H9 (cell line): ENCODE data around the gene KIF1A. TPM values are rescaled to one million over a fixed set of nuclear protein-coding genes. Genes with fewer than 3 reads are reported as not detected.

Experiments used
- DNase-seq: peaks from one replicate; pipeline ENCODE4 v3.0.0-alpha.2; 2017
- H2AFZ ChIP-seq: one replicate; pipeline ENCODE4 v1.6.1; 2013; ENCODE audit warnings: mild to moderate bottlenecking, low read length, control low read depth, moderate library complexity
- H2AK5ac ChIP-seq: 2 replicates; pipeline ENCODE4 v1.6.1; 2013; ENCODE audit warnings: low read length, control low read depth, mixed read lengths; ENCODE audit not compliant: insufficient read length
- H2BK120ac ChIP-seq: one replicate; pipeline ENCODE4 v1.6.1; 2013; ENCODE audit warnings: low read depth, mild to moderate bottlenecking, low read length, control low read depth, inconsistent platforms; ENCODE audit not compliant: poor library complexity, severe bottlenecking
- H2BK12ac ChIP-seq: 2 replicates; pipeline ENCODE4 v1.6.1; 2013; ENCODE audit warnings: low read length, control low read depth, mixed read lengths, low read depth; ENCODE audit not compliant: insufficient read length
- H2BK15ac ChIP-seq: 2 replicates; pipeline ENCODE4 v1.6.1; 2013; ENCODE audit warnings: low read depth, low read length, control low read depth
- H2BK20ac ChIP-seq: one replicate; pipeline ENCODE4 v1.6.1; 2013; ENCODE audit warnings: low read depth, mild to moderate bottlenecking, low read length, control low read depth, inconsistent platforms; ENCODE audit not compliant: poor library complexity, severe bottlenecking
- H2BK5ac ChIP-seq: 2 replicates; pipeline ENCODE4 v1.6.1; 2013; ENCODE audit warnings: low read length, control low read depth, mixed read lengths; ENCODE audit not compliant: insufficient read length
- H3K14ac ChIP-seq: 2 replicates; pipeline ENCODE4 v1.6.1; 2013; ENCODE audit warnings: low read length, control low read depth; ENCODE audit not compliant: insufficient read depth
- H3K18ac ChIP-seq: 2 replicates; pipeline ENCODE4 v1.6.1; 2013; ENCODE audit warnings: low read depth, mild to moderate bottlenecking, mixed read lengths, low read length, control low read depth; ENCODE audit not compliant: insufficient read length
- H3K23ac ChIP-seq: 2 replicates; pipeline ENCODE4 v1.6.1; 2013; ENCODE audit warnings: low read length, control low read depth, mixed read lengths, low read depth; ENCODE audit not compliant: insufficient read length
- H3K23me2 ChIP-seq: 2 replicates; pipeline ENCODE4 v1.6.1; 2013; ENCODE audit warnings: low read depth, mild to moderate bottlenecking, mixed read lengths, low read length, control low read depth; ENCODE audit not compliant: insufficient read length, poor library complexity, severe bottlenecking
- H3K27ac ChIP-seq: 2 replicates; pipeline ENCODE4 v1.5.1; 2013; ENCODE audit warnings: low read length, control low read depth, mixed read lengths, low read depth; ENCODE audit not compliant: insufficient read length
- H3K27me3 ChIP-seq: 2 replicates; pipeline ENCODE4 v1.6.1; 2013; ENCODE audit warnings: low read length, control low read depth, inconsistent platforms; ENCODE audit not compliant: insufficient read depth
- H3K4ac ChIP-seq: 2 replicates; pipeline ENCODE4 v1.6.1; 2013; ENCODE audit warnings: low read depth, mild to moderate bottlenecking, control low read depth, inconsistent platforms, low read length, moderate library complexity
- H3K4me1 ChIP-seq: 2 replicates; pipeline ENCODE4 v1.6.1; 2013; ENCODE audit warnings: low read length, control low read depth, inconsistent platforms; ENCODE audit not compliant: insufficient read depth
- H3K4me2 ChIP-seq: 2 replicates; pipeline ENCODE4 v1.6.1; 2013; ENCODE audit warnings: low read length, control low read depth, mixed read lengths; ENCODE audit not compliant: insufficient read length, insufficient read depth
- H3K56ac ChIP-seq: 2 replicates; pipeline ENCODE4 v1.6.1; 2013; ENCODE audit warnings: low read depth, mild to moderate bottlenecking, mixed read lengths, low read length, control low read depth; ENCODE audit not compliant: insufficient read length
- H3K79me1 ChIP-seq: 2 replicates; pipeline ENCODE4 v1.6.1; 2013; ENCODE audit warnings: low read depth, mild to moderate bottlenecking, moderate library complexity, low read length, control low read depth, inconsistent platforms; ENCODE audit not compliant: insufficient read depth, poor library complexity, severe bottlenecking
- H3K79me2 ChIP-seq: 2 replicates; pipeline ENCODE4 v1.6.1; 2013; ENCODE audit warnings: low read length, control low read depth, inconsistent platforms; ENCODE audit not compliant: insufficient read depth
- H3K9ac ChIP-seq: 2 replicates; pipeline ENCODE4 v1.6.1; 2013; ENCODE audit warnings: low read length, control low read depth, mixed read lengths; ENCODE audit not compliant: insufficient read length; ENCODE audit errors: extremely low read depth
- H3K9me3 ChIP-seq: one replicate; pipeline ENCODE4 v1.6.1; 2013; ENCODE audit warnings: low read depth, low read length, inconsistent platforms; ENCODE audit not compliant: control insufficient read depth
- H3T11ph ChIP-seq: one replicate; pipeline ENCODE4 v1.6.1; 2013; ENCODE audit warnings: mild to moderate bottlenecking, low read length, control low read depth, inconsistent platforms
- H4K20me1 ChIP-seq: one replicate; pipeline ENCODE4 v1.6.1; 2013; ENCODE audit not compliant: control insufficient read depth, insufficient read length, insufficient read depth
- H4K5ac ChIP-seq: 2 replicates; pipeline ENCODE4 v1.6.1; 2013; ENCODE audit warnings: low read depth, mild to moderate bottlenecking, mixed read lengths, low read length, control low read depth; ENCODE audit not compliant: insufficient read length
- H4K8ac ChIP-seq: replicated peaks from 2 replicates; pipeline ENCODE4 v1.6.1; 2013; ENCODE audit warnings: low read length, control low read depth, mixed read lengths, low read depth; ENCODE audit not compliant: insufficient read length
- H4K91ac ChIP-seq: 2 replicates; pipeline ENCODE4 v1.6.1; 2013; ENCODE audit warnings: low read depth, mild to moderate bottlenecking, moderate library complexity, mixed read lengths, low read length, control low read depth; ENCODE audit not compliant: insufficient read length
- H3K27ac Mint-ChIP-seq, 3 experiments: 2 replicates in 2 of 3; 3 replicates in 1 of 3; pipeline ENCODE4 v1.8.0; 2020 to 2021; ENCODE audit warnings: mixed read lengths in 3 of 3, mild to moderate bottlenecking in 1 of 3, moderate library complexity in 1 of 3
- H3K27me3 Mint-ChIP-seq: 2 replicates; pipeline ENCODE4 v1.8.0; 2021; ENCODE audit warnings: low read depth, mild to moderate bottlenecking, moderate library complexity, mixed read lengths
- H3K36me3 Mint-ChIP-seq, 3 experiments: 2 replicates in 2 of 3; 3 replicates in 1 of 3; pipeline ENCODE4 v1.8.0; 2020 to 2021; ENCODE audit warnings: low read depth in 3 of 3, mixed read lengths in 3 of 3; ENCODE audit not compliant: insufficient read depth in 1 of 3
- H3K4me1 Mint-ChIP-seq, 2 experiments: 2 replicates each; pipeline ENCODE4 v1.8.0; 2020; ENCODE audit warnings: mixed read lengths in 2 of 2
- H3K4me3 Mint-ChIP-seq, 2 experiments: 2 replicates in 1 of 2; 3 replicates in 1 of 2; pipeline ENCODE4 v1.8.0; 2020 to 2021; ENCODE audit warnings: mild to moderate bottlenecking in 2 of 2, mixed read lengths in 2 of 2, moderate library complexity in 1 of 2
- H3K9me3 Mint-ChIP-seq, 2 experiments: 2 replicates in 1 of 2; 3 replicates in 1 of 2; pipeline ENCODE4 v1.8.0; 2020; ENCODE audit warnings: mild to moderate bottlenecking in 2 of 2, mixed read lengths in 2 of 2, moderate library complexity in 1 of 2
- CTCF ChIP-seq: fragments of 200-600 bp; sonication (generic); conservative IDR thresholded peaks from 3 replicates; pipeline ENCODE4 v1.8.0; 2021; ENCODE audit warnings: antibody characterized with exemption, mild to moderate bottlenecking
- WGBS: extraction: QIAGEN DNeasy Blood & Tissue Kit; methylation state at CpG from one replicate; pipeline ENCODE4 v1.1.7; 2013; ENCODE audit warnings: missing lambda C conversion rate, low lambda C conversion rate, mixed read lengths; ENCODE audit not compliant: insufficient read length; ENCODE audit errors: extremely low coverage; 5-methylcytosine and 5-hydroxymethylcytosine counted together
- total RNA-seq: library from RNA; stranded (reverse); gene quantifications from 2 replicates; pipeline ENCODE4 v1.2.1, GENCODE V29; 2021

The KIF1A gene
- total RNA-seq, 1 experiment from 2014 or later, result 204 TPM

GRCh38 chr2:240795454-240795853, 24.6 kb downstream of the KIF1A start:
- H3K18ac ChIP-seq, result no peak overlapping the region
- TF ChIP-seq CTCF, result no peak
- H3K14ac ChIP-seq, result no peak overlapping the region
- no peak overlapping the region for H2BK15ac ChIP-seq
- no peak overlapping the region for H3K4ac ChIP-seq
- no peak overlapping the region for H4K8ac ChIP-seq
- Mint-ChIP-seq H3K27me3 (no peaks in the 10 kb centered on the region), H3K9me3 (no peaks in the 10 kb centered on the region), H3K4me3 (no peak overlapping the region), H3K4me1 (peaks cover 14 to 27% of the 10 kb centered on the region in 2 experiments), H3K36me3 (peaks cover 25 to 53% (median 50%) of the 10 kb centered on the region in 3 experiments; a peak in 6 of 7 replicates), H3K27ac (no peak overlapping the region)
- no CpG with 5 or more reads among the region's 11 CpGs for WGBS
- no peaks in the 10 kb centered on the region for H3K27me3 ChIP-seq
- H3K4me1 ChIP-seq, result no peaks in the 10 kb centered on the region
- no peak overlapping the region for H3K4me2 ChIP-seq
- H2AFZ ChIP-seq, result no peak overlapping the region
- no peak overlapping the region for H2BK12ac ChIP-seq
- no peak overlapping the region for H4K5ac ChIP-seq
- no peaks in the 10 kb centered on the region for H3K9me3 ChIP-seq
- H3K79me1 ChIP-seq, result peaks cover 20% of the 10 kb centered on the region
- H3K23ac ChIP-seq, result no peak overlapping the region
- H3K23me2 ChIP-seq, result no peaks in the 10 kb centered on the region
- no peak overlapping the region for H2BK5ac ChIP-seq
- no peak overlapping the region for H3K27ac ChIP-seq
- H3T11ph ChIP-seq, result no peak overlapping the region
- peaks cover 16% of the 10 kb centered on the region; the same call in 1 of the 2 replicates for H3K79me2 ChIP-seq
- H3K56ac ChIP-seq, result no peak overlapping the region
- H3K9ac ChIP-seq, result no peak overlapping the region
- no peak overlapping the region for H4K91ac ChIP-seq
- H2BK120ac ChIP-seq, result no peak overlapping the region
- peaks cover 2% of the 10 kb centered on the region for H4K20me1 ChIP-seq
- no peak overlapping the region for H2BK20ac ChIP-seq
- H2AK5ac ChIP-seq, result no peak overlapping the region
- DNase-seq, result no peak
